Mucosa of descending colon (tissue), 3 donors: ENCODE results near the gene PGLYRP2. TPM values are rescaled to one million over a fixed set of nuclear protein-coding genes. Genes with fewer than 3 reads are reported as not detected.

Source experiments
- ATAC-seq: fragments of 200-7000 bp; cut with Tn5 transposase; one replicate; pipeline ENCODE4 v1.9.1; 2020; ENCODE audit warnings: mild to moderate bottlenecking, moderate library complexity
- DNase-seq, 3 donors: peaks; one replicate each; pipeline ENCODE4 v3.0.0-alpha.2; 2020
- H3K36me3 ChIP-seq: fragments of 200-600 bp; one replicate; pipeline ENCODE4 v1.8.0; 2021; ENCODE audit warnings: low read depth, mild to moderate bottlenecking
- H3K4me1 ChIP-seq: fragments of 200-600 bp; one replicate; pipeline ENCODE4 v1.8.0; 2021; ENCODE audit warnings: low read depth, mild to moderate bottlenecking
- H3K4me3 ChIP-seq: fragments of 200-600 bp; one replicate; pipeline ENCODE4 v1.8.0; 2021; ENCODE audit warnings: mild to moderate bottlenecking
- H3K9me3 ChIP-seq: fragments of 200-600 bp; one replicate; pipeline ENCODE4 v1.8.0; 2021; ENCODE audit warnings: mild to moderate bottlenecking
- CTCF ChIP-seq: fragments of 200-600 bp; IDR thresholded peaks from one replicate; pipeline ENCODE4 v1.8.0; 2022; ENCODE audit warnings: antibody characterized with exemption, mild to moderate bottlenecking
- intact Hi-C, 2 donors: fragments of 100-400 bp; cut with DNase I in 1 of 2; cut with micrococcal nuclease in 1 of 2; formaldehyde crosslinking; loops; one replicate each; pipeline versions ENCODE4 v1.11.0 to v1.11.1; 2022; cut with DNase I, micrococcal nuclease
- long read RNA-seq, 2 donors: library from polyadenylated mRNA; unstranded; transcript quantifications; one replicate each; pipeline ENCODE4 v2.0.0, GENCODE V29; 2019 to 2021
- total RNA-seq, 3 donors: library from RNA; stranded (reverse); fragmentation: NEBNext Ultra II Directional in 2 of 3; extraction: Animal tissue kit (Norgen Biotek cat#: 25700) in 2 of 3; gene quantifications; one replicate each; pipeline versions ENCODE4 v1.2.1 to v1.2.4, GENCODE V29; 2021 to 2023
- donor health status: DM: no; HTN: no; CAD: no; lungs with moderate emphysema.
- donor health status: DM: no; HTN: no; CAD: no.
- donor health status: DM: no; HTN: yes; CAD: no.

PGLYRP2 gene
- not detected for total RNA-seq
- long read RNA-seq, donor 1 = 0 reads
- long read RNA-seq, donor 2 = 0 reads

GRCh38 chr19:15479391-15480345 is at the start of gene PGLYRP2:
Gene PGLYRP2, minus strand, starts transcription at chr19:15479501. Its CDS starts 130 bp downstream, at chr19:15479371.
- no peak for DNase-seq

GRCh38 chr19:15527705-15528104 is 48.4 kb upstream of the PGLYRP2 start:
- intact Hi-C loops = no loop called here
- no peak overlapping the region for H3K4me3 ChIP-seq
- no peaks in the 10 kb centered on the region for H3K4me1 ChIP-seq
- DNase-seq = no peak
- peaks cover 2% of the 10 kb centered on the region for H3K9me3 ChIP-seq
- no peaks in the 10 kb centered on the region for H3K36me3 ChIP-seq
- no peak for ATAC-seq
- TF ChIP-seq CTCF = no peak

More at GRCh38 chr19:15479391-15480345, at the start of gene PGLYRP2:
- H3K9me3 ChIP-seq = no peaks in the 10 kb centered on the region
- H3K36me3 ChIP-seq = no peaks in the 10 kb centered on the region
- intact Hi-C loops = no loop called here
- no peak for ATAC-seq
- no peaks in the 10 kb centered on the region for H3K4me1 ChIP-seq
- TF ChIP-seq CTCF = no peak
- H3K4me3 ChIP-seq = no peak within 1 kb of the TSS

GRCh38 chr19:15526408-15526807 is 47.1 kb upstream of the PGLYRP2 start:
- intact Hi-C loops = no loop called here
- TF ChIP-seq CTCF = no peak
- no peaks in the 10 kb centered on the region for H3K4me1 ChIP-seq
- H3K9me3 ChIP-seq = peaks cover 2% of the 10 kb centered on the region
- no peaks in the 10 kb centered on the region for H3K36me3 ChIP-seq
- ATAC-seq = no peak
- H3K4me3 ChIP-seq = no peak overlapping the region
- no peak for DNase-seq

- no peak for ATAC-seq
Measured at GRCh38 chr19:15525291-15525690, 46.0 kb upstream of the PGLYRP2 start.

GRCh38 chr19:15524781-15525180 is 45.5 kb upstream of the PGLYRP2 start:
- no peak for TF ChIP-seq CTCF
- intact Hi-C loops = no loop called here
- no peak for DNase-seq
- Histone ChIP-seq H3K4me3 (no peak overlapping the region), H3K9me3 (no peaks in the 10 kb centered on the region), H3K36me3 (no peaks in the 10 kb centered on the region), H3K4me1 (no peaks in the 10 kb centered on the region)
- ATAC-seq = no peak

More at GRCh38 chr19:15525291-15525690, 46.0 kb upstream of the PGLYRP2 start:
- no peak for DNase-seq
- Histone ChIP-seq H3K4me1 (no peaks in the 10 kb centered on the region), H3K36me3 (no peaks in the 10 kb centered on the region), H3K9me3 (peaks cover 2% of the 10 kb centered on the region), H3K4me3 (no peak overlapping the region)
- TF ChIP-seq CTCF = no peak
- intact Hi-C loops = no loop called here
